Esophagus muscularis mucosa (tissue), 4 donors: ENCODE measurements around the gene AGL. TPM values are rescaled to one million over a fixed set of nuclear protein-coding genes. Genes with fewer than 3 reads are reported as not detected.
"Not testable (repeated sequence)": the region's sequence is repeated elsewhere in the genome, so short reads cannot be mapped to it uniquely, and the experiment has no call there.

Experiments used
- DNase-seq: peaks from one replicate; pipeline ENCODE4 v3.0.0-alpha.2; 2017; ENCODE audit errors: extremely low spot score
- H3K27ac ChIP-seq, 4 donors: fragments of 200-600 bp; sonication (generic); replicated peaks in 1 of 4; 1 replicate in 3 of 4; 2 replicates in 1 of 4; pipeline ENCODE4 v1.5.1; 2016 to 2019; ENCODE audit warnings: mild to moderate bottlenecking in 1 of 4
- H3K27me3 ChIP-seq, 4 donors: fragments of 200-600 bp; sonication (generic); one replicate each; pipeline versions ENCODE4 v1.5.1 to v1.6.0; 2016 to 2019
- H3K36me3 ChIP-seq, 4 donors: fragments of 200-600 bp; sonication (generic); one replicate each; pipeline ENCODE4 v1.5.1; 2016 to 2019
- H3K4me1 ChIP-seq, 4 donors: fragments of 200-600 bp; sonication (generic); one replicate each; pipeline ENCODE4 v1.5.1; 2016 to 2019
- H3K4me3 ChIP-seq, 4 donors: fragments of 200-600 bp; sonication (generic); 1 replicate in 2 of 4; 2 replicates in 2 of 4; pipeline ENCODE4 v1.5.1; 2016 to 2019; ENCODE audit warnings: mild to moderate bottlenecking in 4 of 4, moderate library complexity in 1 of 4
- H3K9me3 ChIP-seq, 4 donors: fragments of 200-600 bp; sonication (generic); 1 replicate in 3 of 4; 2 replicates in 1 of 4; pipeline ENCODE4 v1.5.1; 2016 to 2019
- EP300 ChIP-seq: sonication (generic); formaldehyde crosslinking; IDR thresholded peaks from one replicate; pipeline ENCODE4 v1.6.1; 2017; ENCODE audit warnings: antibody characterized with exemption
- POLR2A ChIP-seq: fragments of 450-650 bp; IDR thresholded peaks from one replicate; pipeline ENCODE4 v1.6.1; 2017; ENCODE audit warnings: antibody characterized with exemption, moderate library complexity, mild to moderate bottlenecking, low read depth
- POLR2AphosphoS5 ChIP-seq, 2 donors: sonication (generic); formaldehyde crosslinking; IDR thresholded peaks; one replicate each; pipeline ENCODE4 v1.6.1; 2017; ENCODE audit warnings: antibody characterized with exemption in 2 of 2
- WGBS: methylation state at CpG from one replicate; pipeline ENCODE4 v1.1.5; 2018; 5-methylcytosine and 5-hydroxymethylcytosine counted together
- intact Hi-C: fragments of 100-400 bp; cut with DNase I; formaldehyde crosslinking; loops from one replicate; pipeline ENCODE4 v1.15.1; 2023
- total RNA-seq, 4 donors: library from RNA; depleted of rRNA; stranded (reverse); fragments of >200 nt; gene quantifications; one replicate each; pipeline versions ENCODE4 v1.1.0 to v1.2.1, GENCODE V29; 2016
- TF ChIP-seq, protein P1 (sequence below), 3 experiments: fragments of 200-600 bp in 2 of 3; fragments of 450-650 bp in 1 of 3; sonication (generic) in 2 of 3; IDR thresholded peaks; one replicate each; pipeline ENCODE4 v1.5.1; 2017 to 2019; ENCODE audit warnings: antibody characterized with exemption in 3 of 3, mild to moderate bottlenecking in 2 of 3, moderate library complexity in 1 of 3

AGL gene
- total RNA-seq, 4 donors from 2014 or later: 99.2 to 153 (median 128) TPM

- Histone ChIP-seq H3K9me3 (no peaks in the 10 kb centered on the region), H3K27me3 (no peaks in the 10 kb centered on the region), H3K36me3 (no peaks in the 10 kb centered on the region), H3K27ac (no peak overlapping the region), H3K4me3 (no peak overlapping the region), H3K4me1 (no peaks in the 10 kb centered on the region)
- no peak for DNase-seq
- 36% methylated on average over 2 of the region's 2 CpGs for whole genome bisulfite sequencing
- intact Hi-C loops: no loop called here
- TF ChIP-seq, protein P1, sequence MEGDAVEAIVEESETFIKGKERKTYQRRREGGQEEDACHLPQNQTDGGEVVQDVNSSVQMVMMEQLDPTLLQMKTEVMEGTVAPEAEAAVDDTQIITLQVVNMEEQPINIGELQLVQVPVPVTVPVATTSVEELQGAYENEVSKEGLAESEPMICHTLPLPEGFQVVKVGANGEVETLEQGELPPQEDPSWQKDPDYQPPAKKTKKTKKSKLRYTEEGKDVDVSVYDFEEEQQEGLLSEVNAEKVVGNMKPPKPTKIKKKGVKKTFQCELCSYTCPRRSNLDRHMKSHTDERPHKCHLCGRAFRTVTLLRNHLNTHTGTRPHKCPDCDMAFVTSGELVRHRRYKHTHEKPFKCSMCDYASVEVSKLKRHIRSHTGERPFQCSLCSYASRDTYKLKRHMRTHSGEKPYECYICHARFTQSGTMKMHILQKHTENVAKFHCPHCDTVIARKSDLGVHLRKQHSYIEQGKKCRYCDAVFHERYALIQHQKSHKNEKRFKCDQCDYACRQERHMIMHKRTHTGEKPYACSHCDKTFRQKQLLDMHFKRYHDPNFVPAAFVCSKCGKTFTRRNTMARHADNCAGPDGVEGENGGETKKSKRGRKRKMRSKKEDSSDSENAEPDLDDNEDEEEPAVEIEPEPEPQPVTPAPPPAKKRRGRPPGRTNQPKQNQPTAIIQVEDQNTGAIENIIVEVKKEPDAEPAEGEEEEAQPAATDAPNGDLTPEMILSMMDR (IDR thresholded peaks at IDR 0.05): no peak
- no peak for TF ChIP-seq POLR2AphosphoS5 (IDR thresholded peaks at IDR 0.05)
- TF ChIP-seq POLR2A: no peak
- no peak for TF ChIP-seq EP300
Observed at GRCh38 chr1:99956755-99957154, 106.6 kb downstream of the AGL start.

- Histone ChIP-seq H3K4me1 (no peaks in the 10 kb centered on the region), H3K27me3 (no peaks in the 10 kb centered on the region), H3K9me3 (no peaks in the 10 kb centered on the region), H3K36me3 (no peaks in the 10 kb centered on the region), H3K4me3 (no peak overlapping the region), H3K27ac (no peak overlapping the region)
- DNase-seq: no peak
- intact Hi-C loops: no loop called here
- WGBS: 88% methylated on average over 1 of the region's 1 CpG
- TF ChIP-seq EP300 (no peak), POLR2A (no peak), POLR2AphosphoS5 (IDR thresholded peaks at IDR 0.05) (no peak)
- TF ChIP-seq, protein P1 (IDR thresholded peaks at IDR 0.05): no peak
Observed at GRCh38 chr1:99957818-99958217, 107.7 kb downstream of the AGL start.

- WGBS: 59% methylated on average over 7 of the region's 7 CpGs
- H3K9me3 ChIP-seq, H3K4me1 ChIP-seq, H3K27me3 ChIP-seq, H3K36me3 ChIP-seq, intact Hi-C loops, H3K27ac ChIP-seq, DNase-seq, H3K4me3 ChIP-seq: not testable (repeated sequence)
Observed at GRCh38 chr1:99959189-99959705, 109.1 kb downstream of the AGL start.

DNA sequence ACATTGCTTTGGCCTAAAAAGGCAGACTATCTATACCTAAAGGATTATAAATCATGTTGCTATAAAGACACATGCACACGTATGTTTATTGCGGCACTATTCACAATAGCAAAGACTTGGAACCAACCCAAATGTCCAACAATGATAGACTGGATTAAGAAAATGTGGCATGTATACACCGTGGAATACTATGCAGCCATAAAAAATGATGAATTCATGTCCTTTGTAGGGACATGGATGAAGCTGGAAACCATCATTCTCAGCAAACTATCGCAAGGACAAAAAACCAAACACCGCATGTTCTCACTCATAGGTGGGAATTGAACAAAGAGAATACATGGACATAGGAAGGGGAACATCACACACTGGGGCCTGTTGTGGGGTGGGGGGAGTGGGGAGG is 110.1 kb downstream of the AGL start:
- H3K27ac ChIP-seq, H3K4me3 ChIP-seq, H3K9me3 ChIP-seq, H3K27me3 ChIP-seq, H3K4me1 ChIP-seq, DNase-seq, intact Hi-C loops, H3K36me3 ChIP-seq: not testable (repeated sequence)
- WGBS: 95% methylated on average over 5 of the region's 5 CpGs

DNA sequence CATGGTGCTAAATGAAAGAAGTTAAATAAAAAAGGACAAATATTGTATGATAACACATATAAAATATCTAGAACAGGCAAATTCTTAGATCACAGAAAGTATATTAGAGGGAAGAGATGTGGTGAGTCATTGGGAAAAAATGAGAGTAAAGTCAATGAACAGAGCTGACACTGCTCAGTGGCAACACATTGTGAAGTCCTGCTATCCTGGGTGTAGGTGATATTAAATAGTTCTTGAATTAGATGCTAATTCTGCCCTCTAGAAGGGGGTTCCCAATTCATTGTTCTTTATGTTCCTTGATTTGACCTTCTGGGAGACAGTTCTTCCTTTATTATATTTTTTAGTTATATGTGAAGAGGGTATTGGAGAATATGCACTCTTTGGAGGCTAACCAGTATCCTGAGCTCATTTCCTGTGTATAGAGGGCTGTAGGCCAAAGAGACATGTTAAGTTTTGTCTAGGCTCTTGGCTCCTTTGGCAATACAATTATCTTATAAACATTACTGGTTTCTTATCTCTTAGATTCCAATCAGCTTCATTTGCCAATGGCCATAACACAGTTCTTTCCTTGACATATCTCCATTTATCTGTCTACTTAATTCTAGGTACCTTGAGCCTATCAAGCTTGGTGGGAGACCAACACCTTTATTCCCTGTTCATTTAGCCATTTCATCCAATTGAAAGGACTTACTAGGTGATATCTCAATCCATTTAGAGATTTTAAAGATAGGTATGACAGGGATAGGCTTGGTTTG is 113.1 kb downstream of the AGL start:
- H3K27me3 ChIP-seq: no peaks in the 10 kb centered on the region
- TF ChIP-seq POLR2AphosphoS5 (IDR thresholded peaks at IDR 0.05) (no peak), POLR2A (no peak), EP300 (no peak)
- TF ChIP-seq, protein P1 (IDR thresholded peaks at IDR 0.05): no peak
- no peak overlapping the region for H3K4me3 ChIP-seq
- intact Hi-C loops: no loop called here
- H3K36me3 ChIP-seq: no peaks in the 10 kb centered on the region
- H3K4me1 ChIP-seq: no peaks in the 10 kb centered on the region
- H3K9me3 ChIP-seq: no peaks in the 10 kb centered on the region
- no peak overlapping the region for H3K27ac ChIP-seq
- DNase-seq: no peak

- DNase-seq: no peak
- WGBS: 86% methylated on average over 3 of the region's 3 CpGs
- Histone ChIP-seq H3K4me1 (peaks cover 5 to 10% (median 6%) of the 10 kb centered on the region in 4 donors), H3K27me3 (no peaks in the 10 kb centered on the region), H3K36me3 (no peaks in the 10 kb centered on the region), H3K4me3 (no peak overlapping the region), H3K9me3 (no peaks in the 10 kb centered on the region), H3K27ac (no peak overlapping the region)
- intact Hi-C loops: no loop called here
- TF ChIP-seq, protein P1 (IDR thresholded peaks at IDR 0.05): no peak
- TF ChIP-seq EP300 (no peak), POLR2A (no peak), POLR2AphosphoS5 (IDR thresholded peaks at IDR 0.05) (no peak)
Observed at GRCh38 chr1:99964806-99965205, 114.6 kb downstream of the AGL start.
